Ovary (tissue), 3 donors: ENCODE measurements around the gene CCDC78.

Experiments used
- EP300 ChIP-seq: sonication (generic); formaldehyde crosslinking; IDR thresholded peaks from one replicate; pipeline ENCODE4 v1.6.1; 2017; ENCODE audit warnings: antibody characterized with exemption
- POLR2A ChIP-seq: fragments of 450-650 bp; IDR thresholded peaks from one replicate; pipeline ENCODE4 v1.6.1; 2017; ENCODE audit warnings: antibody characterized with exemption, mild to moderate bottlenecking, moderate library complexity
- TF ChIP-seq, protein P1 (sequence below), 3 donors: fragments of 450-650 bp in 2 of 3; fragments of 200-600 bp in 1 of 3; IDR thresholded peaks; one replicate each; pipeline versions ENCODE4 v1.5.1 to v1.8.0; 2016 to 2022; ENCODE audit warnings: antibody characterized with exemption in 3 of 3, mild to moderate bottlenecking in 1 of 3
- donor health status: DM: no; HTN: no; CAD: no.

DNA sequence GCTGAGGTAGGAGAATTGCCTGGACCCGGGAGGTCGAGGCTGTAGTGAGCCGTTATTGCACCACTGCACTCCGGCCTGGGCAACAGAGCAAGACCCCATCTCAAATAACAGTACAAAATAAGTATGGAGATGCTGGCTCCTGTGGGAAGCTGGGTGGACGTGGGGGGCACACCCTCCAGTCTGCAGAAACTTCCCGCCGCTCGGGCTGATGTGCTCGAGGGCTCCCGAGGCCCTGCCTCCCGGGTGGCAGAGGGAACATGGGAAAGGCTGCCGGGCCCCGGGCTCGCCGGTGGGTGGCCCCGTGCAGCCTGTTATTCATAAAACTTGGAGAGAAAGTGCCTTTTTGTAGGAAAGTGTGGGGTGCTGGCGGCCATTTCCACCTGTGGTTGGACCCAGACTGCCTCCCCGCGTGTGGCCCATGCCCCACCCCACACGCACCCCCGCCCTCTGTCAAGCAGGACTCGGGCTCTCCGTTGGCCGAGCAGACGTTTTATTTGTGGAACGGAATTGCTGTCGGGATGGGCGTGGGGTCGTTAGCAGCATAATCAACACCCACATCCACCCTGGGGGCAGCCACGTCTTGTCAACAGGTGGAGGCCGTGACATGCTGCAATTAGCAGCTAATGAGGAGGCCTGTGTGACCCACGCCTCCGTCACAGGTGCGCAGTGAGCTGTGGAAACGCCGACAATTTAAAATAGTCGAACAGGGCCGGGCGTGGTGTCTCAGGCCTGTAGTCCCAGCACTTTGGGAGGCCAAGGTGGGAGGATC is 21.9 kb upstream of the CCDC78 start:
- TF ChIP-seq, protein P1, sequence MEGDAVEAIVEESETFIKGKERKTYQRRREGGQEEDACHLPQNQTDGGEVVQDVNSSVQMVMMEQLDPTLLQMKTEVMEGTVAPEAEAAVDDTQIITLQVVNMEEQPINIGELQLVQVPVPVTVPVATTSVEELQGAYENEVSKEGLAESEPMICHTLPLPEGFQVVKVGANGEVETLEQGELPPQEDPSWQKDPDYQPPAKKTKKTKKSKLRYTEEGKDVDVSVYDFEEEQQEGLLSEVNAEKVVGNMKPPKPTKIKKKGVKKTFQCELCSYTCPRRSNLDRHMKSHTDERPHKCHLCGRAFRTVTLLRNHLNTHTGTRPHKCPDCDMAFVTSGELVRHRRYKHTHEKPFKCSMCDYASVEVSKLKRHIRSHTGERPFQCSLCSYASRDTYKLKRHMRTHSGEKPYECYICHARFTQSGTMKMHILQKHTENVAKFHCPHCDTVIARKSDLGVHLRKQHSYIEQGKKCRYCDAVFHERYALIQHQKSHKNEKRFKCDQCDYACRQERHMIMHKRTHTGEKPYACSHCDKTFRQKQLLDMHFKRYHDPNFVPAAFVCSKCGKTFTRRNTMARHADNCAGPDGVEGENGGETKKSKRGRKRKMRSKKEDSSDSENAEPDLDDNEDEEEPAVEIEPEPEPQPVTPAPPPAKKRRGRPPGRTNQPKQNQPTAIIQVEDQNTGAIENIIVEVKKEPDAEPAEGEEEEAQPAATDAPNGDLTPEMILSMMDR (IDR thresholded peaks at IDR 0.05) = no peak
- TF ChIP-seq POLR2A = no peak
- no peak for TF ChIP-seq EP300
